Measurements from ENCODE around the gene DGKD. TPM values are rescaled to one million over a fixed set of nuclear protein-coding genes. Genes with fewer than 3 reads are reported as not detected.

Gene DGKD
- total RNA-seq, 2 donors from 2014 or later, result 21.5 to 63.1 TPM

- TF ChIP-seq CTCF (IDR thresholded peaks at IDR 0.05) (no peak), POLR2A (IDR thresholded peaks at IDR 0.05) (no peak), POLR2AphosphoS5 (IDR thresholded peaks at IDR 0.05) (no peak)
- DNase-seq (ENCODE audit: low spot score), result no peak
- H3K27ac ChIP-seq, result peak overlapping the region; percentile 65 to 87
- H3K4me1 ChIP-seq (replicated peaks), result peaks cover 17% of the 10 kb centered on the region
- intact Hi-C loops (cut with DNase I), result no loop called here
- 74% methylated on average over 12 of the region's 12 CpGs for WGBS
- no peaks in the 10 kb centered on the region for H3K36me3 ChIP-seq
- H3K9me3 ChIP-seq, result no peaks in the 10 kb centered on the region
- no peak overlapping the region for H3K4me3 ChIP-seq
- no peaks in the 10 kb centered on the region for H3K27me3 ChIP-seq (replicated peaks; ENCODE audit: insufficient read depth)
These were observed 30.7 kb downstream of the DGKD start for GRCh38 chr2:233384811-233385488.

GRCh38 chr2:233385489-233386044, 31.3 kb downstream of the DGKD start:
- no peak overlapping the region for H3K4me3 ChIP-seq
- H3K9me3 ChIP-seq, result no peaks in the 10 kb centered on the region
- no peaks in the 10 kb centered on the region for H3K36me3 ChIP-seq
- WGBS, result 81% methylated on average over 14 of the region's 14 CpGs
- no peaks in the 10 kb centered on the region for H3K27me3 ChIP-seq (replicated peaks; ENCODE audit: insufficient read depth)
- no peak for DNase-seq (ENCODE audit: low spot score)
- H3K4me1 ChIP-seq (replicated peaks), result peaks cover 18% of the 10 kb centered on the region
- H3K27ac ChIP-seq, result peak overlapping the region; percentile 65 to 87
- TF ChIP-seq CTCF (IDR thresholded peaks at IDR 0.05), result no peak
- no peak for TF ChIP-seq POLR2AphosphoS5 (IDR thresholded peaks at IDR 0.05)
- no peak for TF ChIP-seq POLR2A (IDR thresholded peaks at IDR 0.05)
- intact Hi-C loops (cut with DNase I), result loop anchor here (2.0 kb wide), 1 partner anchor 23 kb away; no protein-coding TSS in a partner anchor

- WGBS, result 62% methylated on average over 13 of the region's 13 CpGs
- Histone ChIP-seq H3K27ac (peak overlapping the region; percentile 87 to 89), H3K4me3 (no peak overlapping the region), H3K9me3 (no peaks in the 10 kb centered on the region), H3K36me3 (no peaks in the 10 kb centered on the region), H3K27me3 (replicated peaks; ENCODE audit: insufficient read depth) (no peaks in the 10 kb centered on the region), H3K4me1 (replicated peaks) (peaks cover 18% of the 10 kb centered on the region)
- intact Hi-C loops (cut with DNase I), result loop anchor here (2.0 kb wide), 1 partner anchor 22 kb away; no protein-coding TSS in a partner anchor
- DNase-seq (ENCODE audit: low spot score), result no peak
- TF ChIP-seq CTCF (IDR thresholded peaks at IDR 0.05) (no peak), POLR2A (IDR thresholded peaks at IDR 0.05) (no peak), POLR2AphosphoS5 (IDR thresholded peaks at IDR 0.05) (no peak)
These were observed 32.2 kb downstream of the DGKD start for GRCh38 chr2:233386382-233387041.

GRCh38 chr2:233387225-233387624, 32.9 kb downstream of the DGKD start:
- Histone ChIP-seq H3K4me1 (replicated peaks) (peaks cover 18% of the 10 kb centered on the region), H3K4me3 (no peak overlapping the region), H3K27me3 (replicated peaks; ENCODE audit: insufficient read depth) (no peaks in the 10 kb centered on the region), H3K36me3 (no peaks in the 10 kb centered on the region), H3K27ac (peak overlapping the region; percentile 87 to 89), H3K9me3 (no peaks in the 10 kb centered on the region)
- no peak for DNase-seq (ENCODE audit: low spot score)
- intact Hi-C loops (cut with DNase I), result loop anchor here (2.0 kb wide), 1 partner anchor 22 kb away; no protein-coding TSS in a partner anchor
- WGBS, result 63% methylated on average over 13 of the region's 13 CpGs
- no peak for TF ChIP-seq POLR2A (IDR thresholded peaks at IDR 0.05)
- TF ChIP-seq POLR2AphosphoS5 (IDR thresholded peaks at IDR 0.05), result no peak
- TF ChIP-seq CTCF (IDR thresholded peaks at IDR 0.05), result no peak

All from prostate gland (tissue), 2 donors.